ENCODE data around the gene SERHL2.
A peak's percentile ranks its signal among the peaks of the same experiment; 100 is the strongest.
"Not testable (repeated sequence)": the region's sequence is repeated elsewhere in the genome, so short reads cannot be mapped to it uniquely, and the experiment has no call there.

Gene SERHL2

DNA sequence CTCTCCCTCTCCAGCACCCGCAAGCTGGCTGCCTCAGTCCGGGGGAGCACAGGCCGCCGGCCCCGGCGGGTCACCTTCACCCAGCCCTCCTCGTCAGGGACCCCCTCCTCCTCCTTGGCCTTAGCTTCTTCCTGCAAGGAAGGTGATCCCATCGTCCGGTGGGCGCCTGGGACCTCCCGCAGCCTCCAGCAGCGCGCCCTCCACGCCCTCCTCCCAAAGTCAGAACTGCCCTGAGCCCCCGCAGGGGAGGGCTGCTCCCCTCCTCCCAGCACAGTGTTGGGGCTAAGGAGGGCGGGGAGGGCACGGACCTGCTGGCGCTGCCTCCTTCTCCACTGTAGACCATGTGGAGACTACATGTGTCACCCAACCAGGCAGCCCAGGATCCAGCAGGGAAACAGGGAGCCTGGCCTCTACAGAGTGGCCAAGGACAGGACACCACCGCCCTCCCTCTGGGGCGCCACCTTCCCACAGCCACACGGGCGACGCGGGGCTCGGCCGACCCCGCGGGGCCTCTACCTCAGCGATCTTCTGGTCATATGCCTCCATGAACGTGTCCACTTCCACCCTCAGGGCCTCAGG is 22.3 kb downstream of the SERHL2 start:
- DNase-seq, result not testable (repeated sequence)

DNA sequence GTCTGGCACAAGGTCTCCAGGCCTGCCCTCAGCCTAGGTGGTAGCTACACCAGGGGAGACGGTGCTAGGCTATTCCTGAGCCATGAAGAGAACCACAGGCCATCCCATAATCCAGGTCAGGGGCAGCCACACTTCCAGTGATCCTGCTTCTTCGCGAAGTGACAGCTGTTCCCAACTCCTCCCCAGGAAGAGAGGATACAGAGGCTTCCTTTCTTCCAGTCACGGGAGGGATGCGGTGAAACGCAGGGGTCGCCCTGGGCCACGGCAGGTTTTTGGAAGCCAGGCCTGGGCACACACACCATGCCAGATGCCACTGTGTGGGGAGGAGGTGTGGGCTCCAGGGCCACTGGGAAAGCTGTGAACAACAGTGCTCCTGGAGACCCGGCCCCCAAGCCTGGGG is 23.4 kb downstream of the SERHL2 start:
- DNase-seq, result not testable (repeated sequence)

DNA sequence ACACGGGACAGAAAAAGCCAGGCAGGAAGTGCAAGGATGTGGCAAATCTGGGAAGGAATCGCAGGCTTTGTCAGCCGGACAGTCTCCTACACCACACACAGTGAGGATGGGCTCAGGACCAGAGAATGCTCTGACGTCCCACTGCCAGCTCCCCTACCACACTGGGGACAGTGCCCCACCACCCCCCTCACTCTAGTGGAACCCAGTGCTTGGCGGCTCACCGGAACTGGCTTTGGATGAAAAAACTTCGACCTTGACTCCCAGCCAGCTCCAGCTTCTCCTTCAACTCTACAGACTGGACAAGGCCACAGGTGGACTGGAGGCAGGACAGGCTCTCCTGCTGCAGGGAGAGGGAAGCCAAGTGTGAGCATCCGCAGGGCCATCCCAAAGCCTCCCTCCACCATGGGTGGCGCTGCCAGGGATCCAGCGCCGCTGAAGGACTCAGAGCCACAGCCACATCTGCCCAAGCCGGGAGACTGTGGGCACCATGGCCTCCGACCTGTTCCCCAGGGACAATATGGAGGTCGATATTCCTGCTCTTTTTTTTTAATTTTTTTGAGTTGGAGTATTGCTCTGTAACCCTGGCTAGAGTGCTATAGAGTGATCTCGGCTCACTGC is 24.0 kb downstream of the SERHL2 start:
- DNase-seq, result no peak

DNA sequence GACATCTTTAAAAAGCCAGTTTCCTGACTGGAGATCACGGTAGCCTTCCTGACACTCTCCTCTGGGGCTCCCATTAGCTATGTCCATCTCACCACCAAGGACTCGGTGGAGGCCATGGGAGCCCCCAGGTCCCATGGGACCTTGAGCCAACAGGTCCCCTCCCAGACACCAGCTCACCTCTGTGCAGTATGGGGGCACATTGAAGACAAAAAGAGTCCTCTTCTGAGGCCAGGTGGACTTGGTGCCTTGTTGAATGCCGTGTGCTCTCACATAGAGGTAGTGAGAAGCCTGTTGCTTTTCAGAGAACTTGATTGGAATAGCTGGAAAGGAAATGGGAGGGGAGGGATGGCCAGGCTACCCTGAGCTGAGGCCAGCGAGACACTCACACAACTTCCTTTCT is 26.3 kb downstream of the SERHL2 start:
- DNase-seq, result not testable (repeated sequence)

DNA sequence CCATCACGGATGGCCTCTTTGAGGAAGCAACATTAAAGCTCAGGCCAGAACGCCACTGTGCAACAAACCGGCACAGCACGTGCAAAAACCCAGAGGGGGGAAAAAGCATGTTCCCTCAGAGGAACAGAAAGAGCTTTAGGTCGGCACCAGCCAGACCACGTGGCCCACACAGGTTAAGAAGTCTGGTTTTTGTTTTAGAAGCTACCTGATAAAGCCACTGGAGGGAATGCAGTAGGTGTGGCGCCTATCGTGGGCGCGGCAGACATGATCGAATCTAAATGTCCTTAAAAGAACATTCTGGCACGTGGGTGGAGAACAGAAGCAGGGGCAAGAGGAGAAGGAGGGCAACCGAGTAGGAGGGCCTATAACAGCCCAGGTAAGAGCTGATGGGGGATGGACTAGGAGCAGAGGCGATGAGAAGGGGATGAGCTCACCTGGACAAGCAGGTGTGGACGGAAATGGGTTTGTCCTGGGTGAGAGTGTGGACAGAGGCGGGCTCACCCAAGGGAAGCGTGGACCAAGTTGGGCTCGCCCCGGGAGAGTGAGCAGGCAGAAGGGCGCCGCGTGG is 27.5 kb downstream of the SERHL2 start:
- DNase-seq, result not testable (repeated sequence)

DNA sequence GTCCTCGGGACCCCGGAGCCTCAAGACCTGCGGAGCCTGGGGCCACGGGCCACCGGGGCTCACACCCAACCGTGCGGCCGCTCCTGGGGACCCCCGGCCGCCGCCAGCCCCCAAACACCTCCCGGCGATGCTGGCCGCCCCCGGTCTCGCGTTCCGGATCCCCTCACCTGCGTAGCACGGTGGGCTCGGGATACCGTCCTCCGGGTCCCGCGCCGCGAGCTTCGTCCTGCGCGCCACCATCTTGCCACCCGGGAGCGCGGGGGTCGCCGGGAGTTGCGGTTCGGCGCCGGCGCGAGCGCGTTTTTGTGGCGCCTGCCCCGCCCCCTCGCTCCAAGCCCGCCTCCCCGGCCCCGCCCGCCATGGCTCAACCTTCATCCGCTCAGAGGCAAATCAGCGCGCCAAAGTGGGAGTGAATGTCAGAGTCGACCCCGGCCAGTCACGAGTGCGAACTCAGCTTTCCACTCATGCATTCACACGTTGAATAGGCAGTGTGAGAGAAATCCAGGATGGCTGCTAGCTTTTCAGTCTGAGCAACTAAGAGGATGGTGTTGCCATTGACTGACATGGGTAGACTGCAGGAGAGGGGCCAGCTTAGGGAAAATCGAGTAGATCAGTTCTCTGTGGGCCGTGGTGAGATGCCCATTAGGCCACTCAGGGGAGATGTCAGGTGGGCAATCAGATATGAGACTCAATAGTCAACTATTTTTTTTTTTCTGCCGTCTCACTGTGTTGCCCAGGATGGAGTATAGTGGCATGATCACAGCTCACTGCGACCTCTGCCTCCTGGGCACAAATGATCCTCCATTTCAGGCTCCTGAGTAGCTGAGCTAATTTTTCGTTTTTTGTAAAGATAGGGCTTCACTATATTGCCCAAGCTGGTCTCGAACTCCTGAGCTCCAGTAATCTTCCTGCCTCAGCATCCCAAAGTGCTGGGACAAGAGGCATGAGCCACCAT is 28.3 kb downstream of the SERHL2 start:
- DNase-seq, result peak; percentile 18

DNA sequence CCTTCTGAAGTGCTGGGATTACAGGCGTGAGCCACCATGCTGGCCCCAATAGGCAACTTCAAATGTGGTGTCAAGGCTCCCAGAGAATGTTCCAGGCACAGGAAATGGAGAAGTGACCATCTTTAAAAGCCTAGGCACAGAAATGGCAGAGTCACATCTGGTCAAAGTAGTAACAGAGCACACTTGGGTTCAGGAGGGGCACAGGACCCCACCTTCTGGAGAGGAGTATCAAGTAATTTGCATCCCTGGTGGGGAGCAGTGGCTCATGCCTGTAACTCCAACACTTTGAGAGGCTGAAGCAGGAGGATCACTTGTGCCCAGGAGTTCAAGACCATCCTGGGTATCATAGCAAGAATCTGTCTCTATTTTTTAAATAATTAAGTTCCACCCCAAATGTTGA is 29.2 kb downstream of the SERHL2 start:
- no peak for DNase-seq

DNA sequence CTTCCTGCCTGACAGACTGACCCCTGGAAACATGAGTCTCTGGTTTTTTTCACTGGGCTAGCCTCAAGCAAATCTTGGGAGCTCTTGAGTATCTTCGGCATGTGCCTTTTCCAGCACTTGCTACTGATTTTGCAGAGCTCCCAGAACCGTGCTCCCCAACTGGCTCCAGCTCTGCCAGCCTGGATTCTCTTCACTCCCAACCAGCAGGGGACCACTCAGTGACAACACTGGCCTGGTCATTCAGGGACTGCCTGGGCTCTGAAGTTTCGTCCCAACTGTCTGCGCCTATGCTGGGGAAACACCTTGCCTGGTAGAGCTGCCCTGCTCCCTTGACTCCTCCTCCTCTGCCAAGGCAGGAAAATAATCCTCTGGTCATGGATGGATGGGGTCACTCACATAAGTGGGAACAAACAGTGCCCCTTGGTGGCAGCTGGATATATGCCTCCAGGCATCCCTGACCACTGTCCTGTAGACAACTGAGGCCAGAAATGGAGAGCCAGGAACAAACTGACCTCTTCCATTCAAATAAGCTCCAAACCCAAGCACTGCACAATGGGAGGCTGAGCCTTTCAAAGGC is 30.7 kb downstream of the SERHL2 start:
- no peak for DNase-seq

DNA sequence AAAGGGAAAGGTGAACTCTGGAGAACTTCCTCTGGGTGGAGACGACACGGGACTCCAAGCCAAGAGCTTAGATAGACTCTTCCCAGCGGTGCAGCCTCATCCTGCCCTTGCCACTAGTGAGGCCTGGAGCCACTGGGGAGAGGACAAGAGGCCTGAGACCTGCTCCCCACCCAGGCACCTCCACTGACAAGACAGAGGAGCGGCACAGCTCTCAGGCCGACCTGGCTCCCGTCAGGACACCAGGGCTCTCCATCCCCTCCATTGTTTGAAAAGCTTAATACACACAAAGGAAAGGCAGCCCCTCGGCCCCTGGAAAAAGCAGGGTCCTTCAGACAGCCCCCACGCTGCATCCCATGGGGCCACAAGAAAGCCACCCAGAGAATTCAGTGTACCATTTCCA is 31.3 kb downstream of the SERHL2 start:
- no peak for DNase-seq

DNA sequence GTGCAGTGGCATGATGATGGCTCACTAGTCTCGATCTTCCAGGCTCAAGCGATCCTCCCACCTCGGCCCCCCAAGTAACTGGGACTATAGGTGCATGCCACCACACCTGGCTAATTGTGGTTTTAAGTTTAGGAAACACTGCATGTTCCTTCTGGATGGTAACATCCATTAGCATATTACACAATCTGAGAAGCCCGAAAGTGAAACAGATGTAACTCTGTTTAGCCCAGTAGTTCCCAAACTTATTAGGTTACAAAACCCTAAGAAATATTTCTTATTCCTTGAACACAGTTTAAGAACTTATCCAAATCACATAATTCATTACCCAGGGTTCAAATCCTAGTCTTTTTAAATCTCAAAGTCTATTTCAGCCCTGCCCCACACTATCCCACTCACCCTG is 32.6 kb downstream of the SERHL2 start:
- DNase-seq, result no peak

DNA sequence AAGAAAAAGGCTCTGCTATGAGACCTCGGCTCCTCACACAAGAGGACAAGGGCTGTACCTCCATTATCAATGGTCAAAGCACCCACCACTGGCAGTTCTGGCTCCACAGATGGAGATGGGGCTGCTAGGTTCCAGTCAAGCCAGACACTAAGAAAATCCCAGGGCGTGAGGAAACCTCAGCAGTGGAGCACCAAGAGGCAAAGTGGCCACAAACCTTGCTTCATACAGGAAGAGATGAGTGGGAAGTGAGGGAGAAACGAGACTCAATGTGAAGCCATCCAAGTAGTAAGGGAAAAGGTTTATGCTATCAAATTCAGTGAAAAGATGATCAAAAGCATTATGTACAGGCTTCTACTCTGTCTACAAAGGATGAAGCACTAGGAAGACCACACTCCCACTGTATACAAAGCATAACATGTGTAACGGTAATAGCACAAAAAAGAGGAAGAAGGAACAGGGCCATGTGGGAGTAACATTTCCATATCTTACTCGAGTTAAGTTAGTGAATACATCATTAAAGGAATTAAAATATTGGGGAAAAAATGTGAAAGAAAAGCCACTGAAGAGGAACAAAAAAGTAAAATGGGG is 33.9 kb downstream of the SERHL2 start:
- DNase-seq, result no peak

DNA sequence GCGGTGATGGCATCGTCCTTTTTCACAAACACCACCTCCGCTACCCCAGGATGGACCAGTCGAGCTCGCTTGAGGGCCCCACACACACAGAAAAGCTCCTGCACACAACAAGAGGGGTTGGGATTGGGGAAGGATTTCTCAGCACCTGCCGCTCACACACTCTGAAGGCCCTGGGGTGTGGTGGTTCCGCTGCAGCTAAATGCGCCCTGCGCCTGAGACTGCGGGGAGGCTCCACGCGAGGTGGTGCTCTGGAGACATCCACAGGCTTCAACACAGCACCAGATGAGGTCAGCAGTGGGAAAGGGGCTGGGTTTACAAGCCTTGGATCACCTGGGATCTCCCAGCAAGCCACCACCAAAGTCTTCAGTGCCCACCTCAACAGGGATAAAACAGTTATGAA is 38.2 kb downstream of the SERHL2 start:
- no peak for DNase-seq

DNA sequence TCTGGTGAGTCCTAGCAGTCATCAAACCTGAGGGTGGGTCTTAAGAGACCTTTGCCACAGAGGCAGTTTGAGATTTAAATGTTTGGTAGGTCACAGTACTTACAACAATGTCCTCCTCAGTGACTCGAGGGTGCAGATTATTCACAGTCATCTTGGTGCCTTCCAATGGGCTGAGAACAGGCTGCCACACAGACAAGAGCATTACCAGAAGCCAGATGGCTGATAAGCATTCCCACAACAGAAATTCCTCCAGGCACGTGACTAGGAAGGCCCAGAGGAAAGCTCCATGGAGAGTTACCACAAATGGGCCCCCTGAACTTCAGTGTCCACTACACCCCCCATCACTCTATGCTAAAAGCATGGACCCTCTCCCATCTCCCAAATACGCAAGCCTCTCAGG is 41.7 kb downstream of the SERHL2 start:
- no peak for DNase-seq

DNA sequence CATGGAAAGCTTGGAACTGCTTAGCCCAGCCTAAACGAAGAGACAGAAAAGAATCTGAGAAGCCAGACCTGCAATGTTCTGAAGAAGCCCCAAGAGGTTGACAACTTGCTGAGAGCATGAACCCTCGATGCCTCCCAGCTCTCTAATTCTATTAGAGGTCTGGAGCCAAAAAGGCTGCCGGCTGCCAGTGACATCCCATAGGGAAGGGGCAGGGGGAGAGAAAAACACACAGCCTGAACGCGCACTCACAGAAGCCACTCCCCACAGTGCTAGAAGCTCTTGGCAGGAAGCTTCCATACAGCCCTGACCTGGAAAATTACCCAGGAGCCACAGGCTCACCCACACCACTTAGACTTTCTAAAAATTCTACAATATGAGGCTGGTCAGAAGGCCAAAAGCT is 42.6 kb downstream of the SERHL2 start:
- DNase-seq, result no peak

DNA sequence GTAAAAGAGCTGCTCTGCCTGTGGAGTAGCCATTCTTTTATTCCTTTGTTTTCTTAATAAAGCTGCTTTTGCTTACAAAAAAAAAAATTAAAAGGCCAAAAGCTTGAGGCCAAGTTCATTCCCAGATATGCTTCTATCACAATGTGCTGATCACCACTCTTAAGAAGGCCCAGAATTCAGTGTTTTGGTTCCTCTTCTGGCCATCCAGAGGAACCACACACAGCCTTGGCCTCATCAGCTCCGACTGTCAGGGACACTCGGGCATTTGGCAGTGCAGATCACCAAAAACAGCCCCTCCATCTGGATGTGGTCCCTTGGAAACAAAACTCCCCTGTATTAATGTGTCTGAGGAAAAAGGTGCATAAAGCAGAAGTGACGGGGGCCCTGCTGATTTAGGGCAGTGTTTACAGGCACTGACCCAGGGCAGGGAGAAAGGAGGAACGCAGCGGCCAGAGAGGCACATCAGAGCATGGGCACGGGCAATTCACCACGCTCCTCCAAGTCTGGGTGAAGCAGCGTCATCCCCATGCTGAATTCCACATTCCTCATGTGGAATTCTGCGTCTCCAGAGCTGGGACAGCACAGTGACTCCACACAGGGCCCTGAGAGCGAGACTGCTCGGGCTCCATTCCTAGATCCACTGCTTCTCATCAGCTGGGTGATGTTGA is 43.2 kb downstream of the SERHL2 start:
- DNase-seq, result no peak

DNA sequence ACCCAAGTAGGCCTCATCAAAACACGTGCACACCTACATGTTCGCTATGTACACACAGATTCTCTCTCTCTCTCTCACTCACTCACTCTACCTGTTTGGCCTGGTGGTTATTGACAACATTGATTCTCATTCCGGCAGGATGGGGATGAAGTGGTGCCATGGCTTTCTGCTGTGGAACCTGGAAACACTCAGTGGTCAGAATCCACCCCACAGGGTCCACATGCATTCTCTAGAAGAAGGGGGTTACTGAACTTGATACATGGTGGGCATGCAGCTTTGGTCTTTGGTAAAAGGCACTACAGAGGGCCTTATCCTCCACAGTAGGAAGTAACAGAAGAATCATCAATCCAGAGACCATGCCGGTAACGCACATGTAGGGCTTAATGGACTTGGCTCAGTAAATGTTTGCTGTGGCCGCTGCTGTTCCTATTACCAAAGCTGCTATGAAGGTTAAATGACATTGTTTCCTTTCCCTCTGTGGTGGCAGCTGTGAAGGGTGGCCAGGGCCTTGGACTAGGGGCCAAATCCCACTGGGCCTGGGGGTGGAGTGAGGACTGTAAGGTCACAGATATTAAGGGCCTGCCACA is 48.2 kb downstream of the SERHL2 start:
- DNase-seq, result no peak

DNA sequence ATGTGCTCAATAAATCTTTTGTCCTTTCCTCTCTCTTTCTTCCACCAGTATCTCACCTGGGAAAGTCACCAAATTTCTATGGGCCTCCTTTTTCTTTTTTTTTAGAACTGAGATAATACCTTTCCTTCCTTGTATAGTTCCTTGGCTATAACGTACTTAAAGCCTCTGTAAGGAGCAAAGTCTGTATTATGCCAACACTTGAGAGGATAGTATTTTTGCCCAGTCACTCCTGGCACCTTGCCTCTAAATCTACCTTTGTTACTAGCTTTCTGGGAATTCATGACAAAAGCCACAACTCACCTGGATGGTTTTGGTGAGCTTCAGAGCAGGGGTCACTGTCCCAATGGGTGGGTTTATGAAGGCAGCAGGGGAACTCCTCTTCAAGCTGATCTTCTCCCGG is 48.7 kb downstream of the SERHL2 start:
- no peak for DNase-seq

DNA sequence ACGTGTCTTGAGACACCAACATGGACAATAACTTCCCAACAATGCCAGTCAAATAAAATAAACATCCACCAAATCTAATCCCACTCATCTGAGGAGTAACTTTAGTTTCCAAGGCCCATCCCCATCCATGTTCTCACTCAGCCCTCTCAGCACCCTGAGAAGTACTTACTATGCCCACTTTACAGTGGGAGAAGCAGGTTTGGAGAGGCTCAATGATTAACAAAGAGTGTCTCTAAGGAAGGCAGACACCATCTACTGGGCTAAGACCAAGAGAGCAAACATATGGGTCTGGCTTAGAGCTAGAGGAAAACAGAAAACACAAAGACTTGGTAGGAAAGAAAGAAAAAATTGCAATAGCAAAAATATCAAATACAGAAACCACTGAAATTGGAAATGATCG is 49.7 kb downstream of the SERHL2 start:
- DNase-seq, result no peak

DNA sequence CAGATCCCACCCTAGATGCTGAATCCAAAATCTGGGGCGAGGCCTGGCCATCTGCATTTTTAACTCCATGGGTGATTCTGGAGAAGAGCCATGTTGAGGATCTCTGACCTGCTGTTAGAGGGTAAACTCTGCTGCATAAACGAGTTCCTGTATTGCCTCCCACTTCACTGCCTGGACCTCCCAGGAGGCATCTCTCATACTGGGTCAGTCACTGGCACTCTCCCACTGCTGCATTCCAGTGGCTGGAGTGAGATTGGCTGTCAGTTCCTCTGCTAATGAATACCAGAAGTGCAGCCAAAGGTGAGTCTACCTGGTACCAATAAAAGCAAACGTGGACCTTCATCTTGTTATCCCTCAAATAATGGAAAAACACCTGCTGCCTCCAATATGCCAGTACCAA is 50.6 kb downstream of the SERHL2 start:
- DNase-seq, result no peak

DNA sequence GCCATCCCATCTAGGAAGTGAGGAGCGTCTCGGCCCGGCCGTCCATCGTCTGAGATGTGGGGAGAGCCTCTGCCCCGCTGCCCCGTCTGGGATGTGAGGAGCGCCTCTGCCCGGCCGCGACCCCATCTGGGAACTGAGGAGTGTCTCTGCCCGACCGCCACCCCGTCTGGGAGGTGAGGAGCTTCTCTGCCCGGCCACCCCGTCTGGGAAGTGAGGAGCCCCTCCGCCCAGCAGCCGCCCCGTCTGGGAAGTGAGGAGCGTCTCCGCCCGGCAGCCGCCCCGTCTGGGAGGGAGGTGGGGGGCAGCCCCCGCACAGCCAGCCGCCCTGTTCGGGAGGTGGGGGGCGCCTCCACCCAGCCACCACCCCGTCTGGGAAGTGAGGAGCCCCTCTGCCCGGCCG is 53.9 kb downstream of the SERHL2 start:
- DNase-seq, result not testable (repeated sequence)

DNA sequence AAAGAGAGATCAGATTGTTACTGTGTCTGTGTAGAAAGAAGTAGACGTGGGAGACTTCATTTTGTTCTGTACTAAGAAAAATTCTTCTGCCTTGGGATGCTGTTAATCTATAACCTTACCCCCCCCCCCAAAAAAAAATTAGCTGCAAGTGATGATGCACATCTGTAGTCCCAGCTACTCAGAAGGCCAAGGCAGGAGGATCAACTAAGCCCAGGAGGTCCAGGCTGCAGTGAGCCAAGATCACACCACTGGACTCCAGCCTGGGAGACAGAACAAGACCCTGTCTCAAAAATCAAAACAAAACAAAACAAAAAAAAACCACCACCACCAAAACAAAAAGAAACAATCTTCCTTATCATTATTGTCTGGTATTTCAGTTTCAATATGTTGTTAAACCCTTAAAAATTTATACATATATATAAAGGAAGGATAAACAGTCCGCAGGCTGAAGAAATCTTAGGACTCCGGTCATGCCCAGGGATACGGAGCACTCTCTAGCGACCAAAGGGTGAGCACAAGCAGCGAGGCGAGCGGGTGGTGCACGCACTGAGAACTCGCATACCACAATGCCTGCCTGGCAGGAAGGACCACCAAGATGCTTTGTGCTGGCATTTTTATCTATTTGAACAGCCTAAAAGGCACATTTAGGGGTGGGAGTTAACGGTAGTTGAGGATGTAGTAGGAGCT is 54.5 kb downstream of the SERHL2 start:
- no peak for DNase-seq
